ENCODE measurements around the gene SRR. TPM values are rescaled to one million over a fixed set of nuclear protein-coding genes. Genes with fewer than 3 reads are reported as not detected.

The SRR gene
- total and polyA plus RNA-seq, 10 of the 15 experiments (the other 5 are each of a cell fraction or from before 2014, with no cell fraction given), result 11.7 to 33.9 (median 20.2) TPM

GRCh38 chr17:2266045-2266864 lies 37.5 kb upstream of the SRR start (continued):
- no peak for TF ChIP-seq RB1 (IDR thresholded peaks at IDR 0.05; ENCODE audit: borderline replicate concordance)
- peak; percentile 64 for TF ChIP-seq POLR2A (IDR thresholded peaks at IDR 0.05; ENCODE audit: low read depth, low read length)
- TF ChIP-seq MYC (IDR thresholded peaks at IDR 0.05; ENCODE audit: insufficient read depth, insufficient read length, insufficient replicate concordance, low read length, severe bottlenecking), result no peak
- peak; percentile 18 for TF ChIP-seq NKRF (conservative IDR thresholded peaks at IDR 0.05)
- TF ChIP-seq ETV6 (conservative IDR thresholded peaks at IDR 0.05 in 1 of 2, IDR thresholded peaks at IDR 0.05 in 1 of 2; ENCODE audit: borderline replicate concordance in 1 of 2, low read depth in 1 of 2), result peak in 1 of 2 experiments; percentile 84; a peak in 2 of 4 replicates
- TF ChIP-seq EZH2 (IDR thresholded peaks at IDR 0.05; ENCODE audit: borderline replicate concordance, control insufficient read depth, low read depth, low read length), result no peak
- no peak for TF ChIP-seq IRF5 (IDR thresholded peaks at IDR 0.05; ENCODE audit: borderline replicate concordance)
- peak; percentile 59; the same call in 1 of the 2 replicates for TF ChIP-seq PAX5 (IDR thresholded peaks at IDR 0.05; ENCODE audit: borderline replicate concordance, low read depth, low read length)
- TF ChIP-seq TCF12 (IDR thresholded peaks at IDR 0.05; ENCODE audit: low read depth, low read length), result peak; percentile 71; the same call in 1 of the 2 replicates
- TF ChIP-seq RBBP5 (conservative IDR thresholded peaks at IDR 0.05), result peak; percentile 29; the same call in 1 of the 2 replicates
- no peak for TF ChIP-seq CEBPZ (IDR thresholded peaks at IDR 0.05; ENCODE audit: low read depth, low read length)
- TF ChIP-seq NFYA (IDR thresholded peaks at IDR 0.05; ENCODE audit: borderline replicate concordance, low read depth, low read length), result no peak
- peak; percentile 43 for TF ChIP-seq BCL3 (IDR thresholded peaks at IDR 0.05; ENCODE audit: borderline replicate concordance, insufficient read depth, low read depth, low read length, poor library complexity, severe bottlenecking)
- peak; percentile 90 for TF ChIP-seq RUNX3 (IDR thresholded peaks at IDR 0.05; ENCODE audit: low read length)
- TF ChIP-seq GABPA (IDR thresholded peaks at IDR 0.05; ENCODE audit: low read depth), result 0 out of 2 replicates have a peak, but pooled peaks have one; percentile 50
- TF ChIP-seq FOXK2 (IDR thresholded peaks at IDR 0.05), result no peak
- TF ChIP-seq JUNB (IDR thresholded peaks at IDR 0.05), result no peak
- TF ChIP-seq MEF2A (IDR thresholded peaks at IDR 0.05; ENCODE audit: insufficient read depth, low read depth, low read length), result peak; percentile 65
- no peak for TF ChIP-seq SRF (IDR thresholded peaks at IDR 0.05; ENCODE audit: low read depth in 2 of 2, low read length in 2 of 2)
- TF ChIP-seq ZNF384 (IDR thresholded peaks at IDR 0.05; ENCODE audit: borderline replicate concordance, low read depth, low read length), result no peak
- peak; percentile 83; the same call in 1 of the 2 replicates for TF ChIP-seq NBN (IDR thresholded peaks at IDR 0.05)
- peak; percentile 72 for TF ChIP-seq TBL1XR1 (IDR thresholded peaks at IDR 0.05; ENCODE audit: low read depth, low read length)
